SKM-1 (cell line): ENCODE data around the gene TMBIM1.

Experiments
- DNase-seq: peaks from one replicate; lab custom pipeline; 2025; ENCODE audit not compliant: unreplicated experiment; lab: John Stamatoyannopoulos, UW

The TMBIM1 gene

GRCh38 chr2:218272531-218273212 is 19.6 kb downstream of the TMBIM1 start:
- DNase-seq: peak; percentile 49

- no peak for DNase-seq
Observed at GRCh38 chr2:218271865-218272530, 20.3 kb downstream of the TMBIM1 start.

GRCh38 chr2:218271487-218271797 is 20.9 kb downstream of the TMBIM1 start:
- DNase-seq: no peak

GRCh38 chr2:218270721-218271486 is 21.4 kb downstream of the TMBIM1 start:
- DNase-seq: no peak

- peak; percentile 99 for DNase-seq
Observed at GRCh38 chr2:218269900-218270720, 22.2 kb downstream of the TMBIM1 start, which contains the start of the genes AAMP and PNKD. TSS of gene AAMP (minus strand) at chr2:218270137. CDS start at chr2:218270086, 51 bp downstream. TSS of gene PNKD (plus strand) at chr2:218270519. CDS start at chr2:218270536, 17 bp downstream.

GRCh38 chr2:218267259-218267658 is 25.0 kb downstream of the TMBIM1 start:
- DNase-seq: no peak

- DNase-seq: no peak
Observed at GRCh38 chr2:218266316-218266979, 25.9 kb downstream of the TMBIM1 start.

- no peak for DNase-seq
Observed at GRCh38 chr2:218265626-218266025, 26.7 kb downstream of the TMBIM1 start.

GRCh38 chr2:218264773-218265561 is 27.3 kb downstream of the TMBIM1 start:
- no peak for DNase-seq

GRCh38 chr2:218263817-218264641 is 28.3 kb downstream of the TMBIM1 start:
- DNase-seq: no peak

GRCh38 chr2:218262631-218263586 is 29.4 kb downstream of the TMBIM1 start:
- no peak for DNase-seq

- DNase-seq: no peak
Observed at GRCh38 chr2:218262237-218262600, 30.1 kb downstream of the TMBIM1 start.

GRCh38 chr2:218261423-218262236 is 30.7 kb downstream of the TMBIM1 start:
- no peak for DNase-seq

GRCh38 chr2:218260742-218261422 is 31.4 kb downstream of the TMBIM1 start, which contains the start of gene GPBAR1:
TSS of gene GPBAR1 (plus strand) at chr2:218261015. CDS start at chr2:218262725, 1,710 bp downstream.
- no peak for DNase-seq

- DNase-seq: no peak
Observed at GRCh38 chr2:218260166-218260565, 32.1 kb downstream of the TMBIM1 start.
